GM19099 (cell line): Measurements from ENCODE around the gene NXN.

Source experiments
- POLR2A ChIP-seq: IDR thresholded peaks from 3 replicates; pipeline ENCODE4 v1.6.1; 2011; ENCODE audit warnings: low read depth; ENCODE audit not compliant: insufficient read length; ENCODE audit errors: extremely low read depth

The NXN gene

DNA sequence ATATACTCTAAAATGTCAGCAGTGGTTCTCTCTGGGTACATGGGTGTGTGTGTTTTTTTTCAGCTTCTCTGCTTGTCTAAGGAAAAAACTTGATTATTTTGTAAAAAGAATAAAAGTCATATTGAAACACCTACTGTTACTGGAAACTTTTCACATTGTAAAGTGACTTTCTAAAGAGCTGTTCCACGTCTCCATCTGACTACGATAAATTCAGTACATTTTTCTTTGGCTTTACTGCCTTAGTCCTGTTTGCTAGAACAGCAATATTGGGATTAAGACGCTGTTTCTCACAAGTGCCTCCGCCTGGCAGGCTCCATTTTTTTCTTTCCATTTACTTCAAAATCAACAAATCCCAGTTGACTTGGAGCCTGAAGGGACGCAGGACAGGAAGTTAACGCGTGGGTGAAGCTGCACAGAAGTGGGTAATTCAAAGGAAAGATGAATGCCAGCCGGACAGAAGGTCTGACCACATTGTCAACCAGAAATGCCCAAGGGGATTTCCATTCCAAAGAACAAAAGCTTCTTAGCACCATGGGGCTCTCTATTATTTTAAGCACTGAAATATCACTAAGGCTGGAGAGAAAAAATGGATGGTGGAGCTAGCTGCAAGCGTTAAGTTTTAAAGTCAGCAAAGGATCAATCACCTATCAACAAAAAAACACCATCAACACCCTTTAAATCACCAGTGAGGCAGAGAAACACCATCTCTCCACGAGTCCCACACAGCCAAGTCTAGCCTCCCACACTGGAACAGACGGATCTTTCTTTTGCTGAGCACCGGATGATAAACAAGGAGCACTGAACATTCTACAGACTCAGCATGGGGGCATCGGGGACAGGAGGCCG lies 205.9 kb downstream of the NXN start:
- TF ChIP-seq POLR2A = no peak

DNA sequence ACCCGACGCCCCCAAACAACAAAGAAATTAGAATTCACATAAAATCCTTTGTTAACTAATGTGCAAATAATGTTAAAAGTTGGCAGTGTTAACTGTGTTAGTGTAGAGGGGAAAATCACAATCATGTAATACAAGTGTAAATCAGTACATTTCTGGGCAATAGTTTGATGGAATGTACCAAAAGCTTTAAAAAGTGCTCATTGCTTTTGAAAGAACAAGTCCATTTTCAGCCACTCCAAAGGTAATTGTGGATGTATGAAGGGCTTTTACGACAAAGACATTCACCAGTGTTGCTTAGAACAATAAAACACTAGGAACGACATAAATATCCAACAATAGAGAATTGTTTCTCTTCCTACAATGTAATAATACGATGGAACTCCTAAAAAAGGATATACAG lies 206.6 kb downstream of the NXN start:
- TF ChIP-seq POLR2A = no peak

DNA sequence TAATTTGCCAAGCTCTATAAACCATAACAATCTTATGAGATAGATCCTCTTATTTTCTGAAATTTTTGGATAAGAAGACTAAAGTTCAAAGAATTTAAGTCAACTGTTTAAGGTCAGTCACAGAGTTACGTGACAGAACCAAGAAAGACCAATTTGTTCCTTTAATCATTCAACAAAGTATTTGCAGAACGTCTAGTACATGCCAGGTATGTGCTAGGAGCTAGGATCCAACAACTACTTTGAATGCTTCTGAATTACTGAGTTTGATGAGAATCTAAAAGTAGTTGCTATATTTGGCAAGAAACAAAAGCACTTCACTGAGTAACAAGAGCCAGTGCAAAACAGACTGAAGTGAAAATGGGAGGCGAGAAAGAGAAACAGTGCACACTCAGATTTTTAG lies 212.5 kb downstream of the NXN start:
- no peak for TF ChIP-seq POLR2A

DNA sequence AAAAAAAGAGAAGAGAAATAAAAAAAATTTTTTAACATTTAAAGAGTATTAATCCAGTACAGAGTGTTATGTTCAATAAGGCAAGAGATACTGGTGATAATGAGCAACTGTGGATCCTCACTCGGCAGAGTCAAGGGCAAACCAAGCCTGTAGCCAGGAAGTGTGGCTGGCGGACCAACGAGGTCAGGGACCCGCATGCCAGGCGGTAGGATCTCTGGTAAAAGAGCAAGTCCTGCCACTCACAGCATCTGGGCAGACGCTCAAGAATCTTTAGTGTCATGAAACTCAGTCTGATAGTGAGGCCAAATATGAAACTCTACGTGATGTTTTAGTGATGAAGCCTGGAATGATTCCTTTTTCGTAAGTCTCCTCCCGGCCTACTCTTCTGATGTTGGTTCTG lies 219.2 kb downstream of the NXN start:
- TF ChIP-seq POLR2A = no peak

DNA sequence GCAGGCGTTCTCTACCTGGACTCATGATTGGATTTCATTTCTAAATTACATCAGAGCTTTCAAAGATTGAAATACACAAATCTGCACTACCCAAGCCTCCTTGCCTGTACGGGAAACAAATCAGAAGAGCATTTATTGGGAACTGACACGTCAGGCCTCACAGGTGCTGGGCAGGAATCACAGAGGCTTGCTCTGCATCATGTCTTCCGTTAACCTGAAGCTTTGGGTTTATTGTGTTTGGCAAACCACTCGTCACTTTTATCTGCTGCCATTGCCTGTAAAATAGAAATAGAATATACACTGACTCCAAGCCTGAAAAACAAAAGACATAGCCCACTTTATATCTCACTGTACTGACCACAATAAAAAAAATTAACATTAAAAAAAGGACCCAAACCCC lies 219.6 kb downstream of the NXN start:
- no peak for TF ChIP-seq POLR2A

DNA sequence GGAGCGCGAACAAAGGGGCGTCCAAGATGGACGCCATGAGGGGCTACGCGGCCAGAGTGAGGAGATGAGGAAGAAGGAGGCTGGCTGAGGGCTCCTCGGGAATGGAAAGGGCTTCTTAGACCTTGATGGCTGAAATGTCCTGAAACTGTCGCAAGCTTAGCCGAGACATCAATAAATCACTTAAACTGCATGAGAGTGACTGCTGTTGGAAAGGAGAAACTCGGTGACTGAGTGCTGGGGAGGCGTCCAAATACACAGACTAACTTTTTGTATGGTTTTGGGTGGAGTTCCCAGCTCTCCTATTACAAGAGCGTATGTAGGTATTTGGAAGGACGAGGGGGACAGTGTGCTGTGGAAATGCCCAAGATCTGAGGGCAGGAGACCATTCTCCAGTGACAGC lies 226.2 kb downstream of the NXN start:
- no peak for TF ChIP-seq POLR2A

DNA sequence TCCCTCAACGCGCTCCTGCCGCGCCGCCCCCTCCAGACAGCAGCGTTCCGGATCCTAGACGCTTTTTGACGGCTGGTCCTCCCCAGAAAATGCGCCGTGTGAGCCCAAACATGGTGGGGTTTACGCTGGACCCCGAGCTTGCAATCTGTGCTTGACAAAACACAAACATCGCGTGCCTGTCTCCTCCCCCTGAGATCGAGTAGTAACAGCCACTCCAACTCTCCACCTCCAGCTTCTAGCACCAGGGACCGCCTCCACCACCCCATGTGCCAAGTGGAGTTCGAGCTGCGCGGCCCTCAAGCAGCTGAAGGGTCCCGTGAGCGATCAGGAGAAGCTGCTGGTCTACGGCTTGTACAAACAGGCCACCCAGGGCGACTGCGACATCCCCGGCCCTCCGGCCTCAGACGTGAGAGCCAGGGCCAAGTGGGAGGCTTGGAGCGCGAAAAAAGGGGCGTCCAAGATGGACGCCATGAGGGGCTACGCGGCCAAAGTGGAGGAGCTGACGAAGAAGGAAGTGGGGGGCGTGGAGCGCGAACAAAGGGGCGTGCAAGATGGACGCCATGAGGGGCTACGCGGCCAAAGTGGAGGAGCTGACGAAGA lies 226.9 kb downstream of the NXN start:
- TF ChIP-seq POLR2A = no peak

DNA sequence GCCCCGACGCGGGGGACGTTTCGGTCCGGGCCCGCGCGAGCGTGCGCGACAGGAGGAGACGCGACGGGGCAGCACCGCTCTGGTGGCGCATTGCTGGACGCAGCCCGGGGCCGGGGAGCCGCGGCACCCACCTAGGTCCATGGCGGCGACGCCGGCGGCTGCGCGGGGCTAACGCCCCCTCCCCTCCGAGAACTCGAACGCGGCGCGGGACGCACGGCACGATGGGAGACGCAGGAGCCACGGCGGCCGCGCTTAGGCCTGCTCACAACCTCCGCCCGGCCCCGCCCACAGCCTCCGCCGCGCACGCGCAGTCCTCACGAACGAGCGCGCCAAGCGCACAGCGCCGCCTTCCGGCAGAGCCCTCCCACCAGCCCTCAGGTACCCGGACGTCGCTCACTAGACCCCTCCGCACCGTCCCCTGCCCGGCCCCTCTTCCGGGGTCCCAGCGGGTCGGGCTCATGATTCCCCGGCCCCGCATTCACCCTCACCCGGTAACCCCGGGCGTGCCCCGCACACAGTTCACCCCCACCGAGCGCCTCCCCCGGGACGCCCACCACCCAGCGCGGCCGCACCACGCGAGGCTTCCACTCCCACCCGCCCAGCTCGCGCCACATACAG lies 227.5 kb downstream of the NXN start, which contains the start of gene GEMIN4:
TSS of gene GEMIN4 (minus strand) at position 263 of the 618 bp plus-strand sequence. CDS start at position 141, 122 bp downstream.
- TF ChIP-seq POLR2A = peak; percentile 92

DNA sequence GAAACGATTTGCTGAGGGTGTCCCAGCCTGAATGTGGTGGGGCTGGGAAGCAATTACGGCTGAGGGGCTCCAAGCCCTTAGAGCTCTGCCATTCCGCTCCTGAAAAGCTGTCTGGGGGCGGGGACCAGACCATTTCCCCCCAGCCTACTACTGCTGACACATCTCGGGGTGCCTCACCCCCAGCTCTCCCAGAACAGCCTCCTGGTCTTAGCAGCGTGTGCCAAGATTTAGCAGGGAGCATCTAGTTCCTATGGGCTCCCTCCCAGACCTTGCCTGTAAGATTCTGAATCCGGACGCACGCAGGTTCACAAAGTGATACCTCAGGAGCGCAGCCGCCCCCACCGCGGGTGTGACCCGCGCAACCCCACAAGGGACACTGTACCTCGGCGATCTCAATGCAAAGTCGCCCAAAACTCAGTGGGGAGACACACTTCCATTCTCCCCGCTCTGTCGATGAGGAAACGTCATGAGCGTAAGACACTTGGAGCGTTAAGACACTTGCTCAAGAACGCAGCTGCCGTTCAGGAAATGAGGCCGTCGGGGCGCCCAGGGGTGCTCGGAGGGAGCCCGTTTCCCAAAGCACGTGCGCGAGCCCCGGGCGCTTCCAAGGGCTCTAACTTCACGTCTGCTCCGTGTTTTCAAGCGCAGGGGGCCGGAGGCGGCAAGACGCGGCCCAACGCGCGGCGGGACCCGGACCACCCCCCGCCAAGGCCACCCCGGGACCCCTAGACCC lies 228.1 kb downstream of the NXN start:
- TF ChIP-seq POLR2A = no peak

DNA sequence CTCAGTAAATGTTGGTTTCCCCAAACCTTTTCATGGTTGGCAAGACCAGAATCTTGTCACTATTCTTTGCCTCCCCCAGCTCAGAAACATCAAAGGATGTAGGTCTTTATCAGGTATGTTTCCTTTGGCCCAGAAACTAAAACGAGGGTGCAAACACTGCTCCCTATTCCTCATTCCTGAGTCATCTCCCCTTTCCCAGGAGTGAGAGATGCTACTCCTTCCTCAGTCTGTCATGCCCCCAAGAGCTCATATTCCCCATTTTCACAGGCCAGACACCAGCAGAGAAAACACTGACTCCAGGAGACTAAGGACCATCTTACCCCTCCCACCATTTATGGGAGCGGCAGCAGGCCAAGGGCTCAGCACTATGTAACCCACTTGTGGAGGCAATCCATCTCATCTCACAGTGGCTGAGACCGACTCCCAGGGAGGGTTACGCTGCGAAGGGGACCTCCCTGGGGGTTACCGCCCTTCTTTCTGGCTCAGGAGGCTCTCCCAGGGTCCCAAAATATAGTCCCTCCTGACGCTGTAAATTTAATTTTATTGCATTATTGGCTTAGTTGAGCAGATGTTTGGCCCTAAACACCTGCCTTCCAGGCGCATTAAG lies 229.0 kb downstream of the NXN start:
- no peak for TF ChIP-seq POLR2A
